Measurements from ENCODE around the gene SLC25A51.
A peak's percentile ranks its signal among the peaks of the same experiment; 100 is the strongest.

The SLC25A51 gene

DNA sequence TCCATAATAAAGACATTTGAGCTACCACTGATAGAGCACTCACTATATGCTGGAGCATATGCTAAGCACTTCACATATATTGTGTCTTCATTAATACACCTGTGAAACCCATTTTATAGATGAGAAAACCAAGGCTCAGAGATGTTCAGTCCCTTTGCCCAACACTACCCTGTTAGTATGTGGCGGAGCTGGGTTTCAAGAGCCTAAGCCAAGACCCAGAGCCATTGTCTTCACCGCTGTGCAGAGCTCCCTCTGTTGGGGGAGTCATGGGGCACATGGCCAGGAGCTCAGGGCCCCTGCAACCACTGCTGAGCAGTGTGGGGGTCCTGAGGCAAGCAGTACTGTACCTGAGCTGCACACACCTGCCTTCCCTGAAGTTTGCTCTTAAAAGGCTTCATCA, 37.3 kb upstream of the SLC25A51 start:
- no peaks in the 10 kb centered on the region for H3K9me3 ChIP-seq (ENCODE audit: low read depth, low read length)
- peaks cover 24% of the 10 kb centered on the region; the same call in 1 of the 2 replicates for H3K36me3 ChIP-seq (ENCODE audit: insufficient read depth, low read length)
- no peak overlapping the region for H3K4me3 ChIP-seq
- TF ChIP-seq FOXP2 (optimal IDR thresholded peaks at IDR 0.05; ENCODE audit: control extremely low read depth, extremely low read length, insufficient read depth) = no peak
- no peak for TF ChIP-seq POLR2AphosphoS5 (IDR thresholded peaks at IDR 0.05; ENCODE audit: borderline replicate concordance, low read depth, low read length)
- TF ChIP-seq EZH2 (IDR thresholded peaks at IDR 0.05) = no peak
- DNase-seq (ENCODE audit: low read depth, low spot score) = no peak
- no peak overlapping the region for H3K9ac ChIP-seq (ENCODE audit: insufficient read length)
- H3K27ac ChIP-seq = no peak overlapping the region

DNA sequence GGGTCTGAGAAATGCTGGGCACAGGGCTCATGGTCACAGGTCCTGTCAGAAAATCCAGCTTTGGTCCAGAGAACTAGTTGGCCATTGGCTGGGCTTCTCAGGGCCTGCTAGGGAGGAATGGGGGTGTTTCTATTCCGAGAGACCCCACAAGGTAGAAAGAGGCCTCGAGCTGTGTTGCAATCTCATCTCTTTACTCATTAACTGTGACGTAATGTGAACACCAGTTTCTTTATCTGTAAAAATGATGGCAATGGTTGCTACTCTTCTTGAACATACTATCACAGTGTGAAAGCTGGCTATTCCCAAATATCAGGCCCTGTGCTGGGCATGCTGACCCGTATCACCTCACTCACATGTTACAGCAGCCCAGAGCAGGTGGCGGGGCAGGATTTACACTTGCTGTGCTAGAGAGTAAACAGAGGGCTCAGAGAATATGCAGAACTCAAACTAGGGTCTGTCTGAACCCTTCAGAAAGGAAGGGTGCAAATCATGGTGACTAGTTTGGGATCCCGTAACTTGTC, 35.7 kb upstream of the SLC25A51 start:
- Histone ChIP-seq H3K4me3 (no peak overlapping the region), H3K9me3 (ENCODE audit: low read depth, low read length) (no peaks in the 10 kb centered on the region), H3K9ac (ENCODE audit: insufficient read length) (no peak overlapping the region), H3K36me3 (ENCODE audit: insufficient read depth, low read length) (peaks cover 10% of the 10 kb centered on the region; the same call in 1 of the 2 replicates), H3K27ac (no peak overlapping the region)
- DNase-seq (ENCODE audit: low read depth, low spot score) = no peak
- TF ChIP-seq EZH2 (IDR thresholded peaks at IDR 0.05) = no peak
- TF ChIP-seq FOXP2 (optimal IDR thresholded peaks at IDR 0.05; ENCODE audit: control extremely low read depth, extremely low read length, insufficient read depth) = no peak
- no peak for TF ChIP-seq POLR2AphosphoS5 (IDR thresholded peaks at IDR 0.05; ENCODE audit: borderline replicate concordance, low read depth, low read length)

GRCh38 chr9:37938121-37938891, 34.4 kb upstream of the SLC25A51 start:
- Histone ChIP-seq H3K9ac (ENCODE audit: insufficient read length) (no peak overlapping the region), H3K9me3 (ENCODE audit: low read depth, low read length) (no peaks in the 10 kb centered on the region), H3K27ac (peak overlapping the region; percentile 86), H3K36me3 (ENCODE audit: insufficient read depth, low read length) (peaks cover 10% of the 10 kb centered on the region; the same call in 1 of the 2 replicates), H3K4me3 (peak overlapping the region; percentile 50)
- DNase-seq (ENCODE audit: low read depth, low spot score) = no peak
- TF ChIP-seq FOXP2 (optimal IDR thresholded peaks at IDR 0.05; ENCODE audit: control extremely low read depth, extremely low read length, insufficient read depth) = no peak
- no peak for TF ChIP-seq POLR2AphosphoS5 (IDR thresholded peaks at IDR 0.05; ENCODE audit: borderline replicate concordance, low read depth, low read length)
- TF ChIP-seq EZH2 (IDR thresholded peaks at IDR 0.05) = no peak

- Histone ChIP-seq H3K27ac (peak overlapping the region; percentile 86), H3K9me3 (ENCODE audit: low read depth, low read length) (no peaks in the 10 kb centered on the region), H3K36me3 (ENCODE audit: insufficient read depth, low read length) (peaks cover 14% of the 10 kb centered on the region; the same call in 1 of the 2 replicates), H3K4me3 (peak overlapping the region; percentile 50), H3K9ac (ENCODE audit: insufficient read length) (peak overlapping the region; percentile 32)
- no peak for DNase-seq (ENCODE audit: low read depth, low spot score)
- TF ChIP-seq EZH2 (IDR thresholded peaks at IDR 0.05) = no peak
- no peak for TF ChIP-seq FOXP2 (optimal IDR thresholded peaks at IDR 0.05; ENCODE audit: control extremely low read depth, extremely low read length, insufficient read depth)
- no peak for TF ChIP-seq POLR2AphosphoS5 (IDR thresholded peaks at IDR 0.05; ENCODE audit: borderline replicate concordance, low read depth, low read length)
Observed at GRCh38 chr9:37937366-37937765, 33.4 kb upstream of the SLC25A51 start.

DNA sequence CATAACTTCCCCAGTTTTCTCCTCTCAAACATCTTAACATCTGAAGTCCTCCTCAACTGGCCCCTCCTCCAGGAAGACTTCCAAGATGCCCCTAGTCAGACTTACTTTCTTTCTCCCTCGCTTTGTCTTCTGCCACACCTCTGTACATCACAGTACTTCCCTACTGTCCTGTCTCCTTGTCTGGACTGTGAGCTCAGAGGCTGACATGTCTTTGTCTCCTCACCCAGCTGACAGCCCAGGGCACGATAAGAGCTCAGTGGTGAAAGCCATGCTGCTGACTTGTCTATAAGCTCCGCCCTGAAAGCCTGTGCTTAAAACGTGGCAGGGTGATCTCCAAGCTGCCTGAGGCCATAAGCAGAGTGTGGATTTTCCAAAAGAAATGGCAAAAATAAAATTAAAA, 33.0 kb upstream of the SLC25A51 start:
- DNase-seq (ENCODE audit: low read depth, low spot score) = no peak
- Histone ChIP-seq H3K4me3 (peak overlapping the region; percentile 50), H3K9me3 (ENCODE audit: low read depth, low read length) (no peaks in the 10 kb centered on the region), H3K9ac (ENCODE audit: insufficient read length) (peak overlapping the region; percentile 32), H3K36me3 (ENCODE audit: insufficient read depth, low read length) (peaks cover 14% of the 10 kb centered on the region; the same call in 1 of the 2 replicates), H3K27ac (peak overlapping the region; percentile 86; the same call in 1 of the 2 replicates)
- TF ChIP-seq POLR2AphosphoS5 (IDR thresholded peaks at IDR 0.05; ENCODE audit: borderline replicate concordance, low read depth, low read length) (no peak), FOXP2 (optimal IDR thresholded peaks at IDR 0.05; ENCODE audit: control extremely low read depth, extremely low read length, insufficient read depth) (no peak), EZH2 (IDR thresholded peaks at IDR 0.05) (no peak)

GRCh38 chr9:37936376-37936775, 32.4 kb upstream of the SLC25A51 start:
- Histone ChIP-seq H3K9ac (ENCODE audit: insufficient read length) (no peak overlapping the region), H3K4me3 (no peak overlapping the region), H3K36me3 (ENCODE audit: insufficient read depth, low read length) (peaks cover 16% of the 10 kb centered on the region), H3K9me3 (ENCODE audit: low read depth, low read length) (peaks cover 4% of the 10 kb centered on the region; the same call in 1 of the 2 replicates), H3K27ac (no peak overlapping the region; the same call in 1 of the 2 replicates)
- DNase-seq (ENCODE audit: low read depth, low spot score) = no peak
- TF ChIP-seq FOXP2 (optimal IDR thresholded peaks at IDR 0.05; ENCODE audit: control extremely low read depth, extremely low read length, insufficient read depth) = no peak
- TF ChIP-seq EZH2 (IDR thresholded peaks at IDR 0.05) = no peak
- TF ChIP-seq POLR2AphosphoS5 (IDR thresholded peaks at IDR 0.05; ENCODE audit: borderline replicate concordance, low read depth, low read length) = no peak

GRCh38 chr9:37935096-37935495, 31.2 kb upstream of the SLC25A51 start:
- Histone ChIP-seq H3K4me3 (no peak overlapping the region), H3K9me3 (ENCODE audit: low read depth, low read length) (peaks cover 9% of the 10 kb centered on the region; the same call in 1 of the 2 replicates), H3K36me3 (ENCODE audit: insufficient read depth, low read length) (peaks cover 21% of the 10 kb centered on the region), H3K9ac (ENCODE audit: insufficient read length) (no peak overlapping the region), H3K27ac (no peak overlapping the region)
- TF ChIP-seq FOXP2 (optimal IDR thresholded peaks at IDR 0.05; ENCODE audit: control extremely low read depth, extremely low read length, insufficient read depth) (no peak), EZH2 (IDR thresholded peaks at IDR 0.05) (no peak), POLR2AphosphoS5 (IDR thresholded peaks at IDR 0.05; ENCODE audit: borderline replicate concordance, low read depth, low read length) (no peak)
- no peak for DNase-seq (ENCODE audit: low read depth, low spot score)

- no peak overlapping the region for H3K9ac ChIP-seq (ENCODE audit: insufficient read length)
- H3K9me3 ChIP-seq (ENCODE audit: low read depth, low read length) = peaks cover 9% of the 10 kb centered on the region; the same call in 1 of the 2 replicates
- H3K36me3 ChIP-seq (ENCODE audit: insufficient read depth, low read length) = peaks cover 32% of the 10 kb centered on the region
- TF ChIP-seq EZH2 (IDR thresholded peaks at IDR 0.05) = no peak
- no peak overlapping the region for H3K27ac ChIP-seq
- DNase-seq (ENCODE audit: low read depth, low spot score) = no peak
- H3K4me3 ChIP-seq = no peak overlapping the region
Observed at GRCh38 chr9:37931592-37931991, 27.7 kb upstream of the SLC25A51 start.

Data from SK-N-MC (cell line).